HL-60/S4 (cell line): ENCODE results near the gene NPR2.

Experiments
- in situ Hi-C: fragments of 300-500 bp; cut with MboI; formaldehyde crosslinking; loops from 2 replicates; pipeline ENCODE4 v1.14.3; 2022; ENCODE audit warnings: low sequenced_read_pairs

NPR2 gene

DNA sequence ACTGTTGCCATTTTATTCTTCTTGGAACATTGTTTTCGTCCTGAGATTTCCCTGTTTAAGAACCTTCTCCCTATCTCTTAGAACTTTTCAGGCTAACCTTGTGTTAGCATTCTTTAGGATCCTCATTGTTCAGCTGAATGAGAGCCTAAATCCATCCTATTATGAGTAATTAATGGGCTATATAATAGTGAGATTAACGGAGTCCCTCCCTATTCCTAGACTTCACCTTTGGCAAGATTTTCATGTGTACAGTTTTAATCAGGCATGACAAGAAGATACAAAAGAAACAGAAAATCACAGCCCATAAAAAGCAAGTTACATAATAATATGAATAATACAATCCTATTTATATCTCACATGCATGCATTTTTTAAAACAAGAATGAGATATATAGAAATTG lies 28.2 kb upstream of the NPR2 start:
- in situ Hi-C loops = no loop called here

DNA sequence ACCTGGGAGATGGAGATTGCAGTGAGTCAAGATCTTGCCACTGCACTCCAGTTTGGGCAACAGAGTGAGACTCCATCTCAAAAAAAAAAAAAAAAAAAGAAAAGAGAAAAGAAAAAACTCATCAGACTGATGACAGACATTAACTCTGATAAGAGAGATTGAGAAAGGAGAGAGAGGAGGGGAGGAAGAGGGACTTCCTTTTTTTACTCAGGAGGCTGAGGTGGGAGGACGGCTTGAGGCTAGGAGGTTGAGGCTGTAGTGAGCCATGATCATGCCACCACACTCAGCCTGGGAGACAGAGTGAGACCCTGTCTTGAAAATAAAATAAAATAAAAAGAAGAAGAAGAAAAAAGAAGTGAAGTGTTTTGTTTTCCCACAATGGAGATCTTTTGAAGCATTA lies 27.6 kb upstream of the NPR2 start:
- in situ Hi-C loops = no loop called here

DNA sequence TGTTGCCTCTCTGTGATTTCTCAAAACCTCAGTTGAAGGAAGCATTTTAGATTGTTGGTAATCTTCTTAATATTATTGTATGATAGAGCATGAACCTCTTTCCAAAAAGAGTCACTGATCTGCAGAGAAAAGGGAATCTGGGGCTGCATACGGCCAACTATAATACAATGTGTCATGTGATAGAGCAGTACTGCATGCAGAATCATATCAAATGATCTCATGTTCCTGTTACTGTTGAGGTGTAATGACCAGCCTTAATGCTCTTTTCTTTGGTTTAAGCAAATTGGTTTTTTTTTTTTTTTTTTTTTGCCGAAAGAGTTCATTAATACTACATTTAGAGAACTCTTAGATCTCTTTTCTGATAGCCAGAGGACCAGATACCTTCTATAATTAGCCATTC lies 24.4 kb upstream of the NPR2 start:
- in situ Hi-C loops = no loop called here

DNA sequence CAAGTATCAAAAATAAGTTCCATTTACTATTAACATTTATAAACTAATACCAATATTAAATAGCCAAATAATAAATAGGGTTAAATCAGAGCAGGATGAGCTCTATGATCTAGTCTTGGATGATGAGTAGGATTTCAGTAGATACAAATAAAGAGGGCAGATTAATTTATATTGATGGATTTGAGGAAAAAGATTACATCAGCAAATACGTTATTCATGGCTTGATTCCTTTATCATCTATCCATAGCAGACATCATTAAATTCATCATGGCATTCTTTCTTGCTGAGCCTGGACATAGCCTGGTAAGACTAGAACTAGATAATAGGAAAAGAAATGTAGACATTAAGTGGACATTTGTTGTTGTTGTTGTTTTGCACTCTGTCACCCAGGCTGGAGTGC lies 23.9 kb upstream of the NPR2 start:
- in situ Hi-C loops = no loop called here

DNA sequence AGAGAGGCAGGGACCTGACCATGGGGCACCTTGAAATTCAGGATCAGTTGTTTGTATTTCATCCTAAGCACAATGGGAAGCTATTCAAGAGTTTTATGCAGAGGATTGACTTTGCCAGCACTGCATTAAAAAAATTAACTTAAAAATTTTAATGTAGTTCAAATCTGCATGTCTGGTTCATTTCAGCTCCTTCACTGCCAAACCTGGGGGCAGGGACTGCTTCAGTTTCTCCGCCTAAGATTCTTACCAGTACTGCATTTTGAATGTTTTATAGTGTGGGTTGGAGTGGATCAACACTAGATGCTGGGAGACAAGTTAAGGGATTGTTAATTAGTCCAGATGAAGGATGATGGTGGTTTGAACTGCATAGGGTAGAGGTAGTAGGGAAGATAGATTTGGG lies 21.6 kb upstream of the NPR2 start:
- in situ Hi-C loops = no loop called here

DNA sequence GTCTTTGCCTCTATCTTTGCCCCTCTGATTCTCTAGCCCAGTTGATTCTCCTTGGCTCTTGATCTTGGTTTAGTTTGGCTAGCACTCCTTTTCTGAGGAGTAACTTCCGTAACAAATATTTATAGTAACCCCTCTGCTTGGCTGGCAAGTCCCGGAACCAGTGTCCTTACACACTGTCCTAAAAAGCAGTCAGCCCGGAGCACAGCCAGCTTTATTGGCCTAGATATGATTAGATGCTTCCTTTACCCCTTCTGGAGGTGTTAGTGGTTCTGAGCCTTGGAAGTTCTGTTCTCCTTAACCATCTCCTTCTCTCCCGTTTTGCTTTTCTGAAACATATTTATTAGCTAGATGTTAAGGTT lies 20.3 kb upstream of the NPR2 start:
- in situ Hi-C loops = no loop called here

DNA sequence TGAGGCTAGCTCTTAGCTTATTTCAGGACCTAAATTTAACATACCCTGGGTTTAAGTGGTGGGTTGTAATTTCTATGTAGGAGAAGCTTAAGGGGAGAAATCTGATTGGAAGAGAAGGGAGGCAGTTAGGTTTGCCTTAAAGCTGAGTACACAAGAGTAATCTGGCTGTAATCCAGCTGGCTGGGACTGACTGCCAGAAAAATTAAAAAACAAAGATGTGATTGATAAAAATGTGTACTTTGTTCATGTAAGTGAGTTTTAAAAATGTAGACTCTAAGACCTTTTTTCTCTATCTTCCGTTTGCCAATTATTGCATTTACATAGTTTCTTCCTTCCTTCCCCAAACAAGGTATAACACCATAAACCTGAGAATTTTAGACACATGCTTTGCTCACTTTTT lies 19.9 kb upstream of the NPR2 start:
- in situ Hi-C loops = no loop called here

DNA sequence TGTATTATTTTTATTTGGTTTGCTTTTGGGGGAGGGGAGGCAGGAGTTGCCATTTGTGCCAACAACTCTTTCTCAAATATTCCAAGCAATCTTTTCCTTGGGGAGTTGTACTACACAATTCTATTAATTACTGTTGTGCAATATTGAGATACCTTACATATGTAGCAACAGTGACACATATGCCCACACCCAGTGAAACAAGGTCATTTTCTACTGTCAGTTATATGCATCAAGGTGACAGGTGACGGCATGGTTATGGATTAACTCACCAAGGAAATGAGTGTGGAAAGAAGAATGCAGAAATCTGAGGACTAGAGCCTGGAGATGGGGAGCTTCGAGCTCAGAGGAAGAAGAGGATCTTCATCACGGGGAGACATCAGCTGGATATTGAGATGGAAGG lies 19.4 kb upstream of the NPR2 start:
- in situ Hi-C loops = no loop called here

DNA sequence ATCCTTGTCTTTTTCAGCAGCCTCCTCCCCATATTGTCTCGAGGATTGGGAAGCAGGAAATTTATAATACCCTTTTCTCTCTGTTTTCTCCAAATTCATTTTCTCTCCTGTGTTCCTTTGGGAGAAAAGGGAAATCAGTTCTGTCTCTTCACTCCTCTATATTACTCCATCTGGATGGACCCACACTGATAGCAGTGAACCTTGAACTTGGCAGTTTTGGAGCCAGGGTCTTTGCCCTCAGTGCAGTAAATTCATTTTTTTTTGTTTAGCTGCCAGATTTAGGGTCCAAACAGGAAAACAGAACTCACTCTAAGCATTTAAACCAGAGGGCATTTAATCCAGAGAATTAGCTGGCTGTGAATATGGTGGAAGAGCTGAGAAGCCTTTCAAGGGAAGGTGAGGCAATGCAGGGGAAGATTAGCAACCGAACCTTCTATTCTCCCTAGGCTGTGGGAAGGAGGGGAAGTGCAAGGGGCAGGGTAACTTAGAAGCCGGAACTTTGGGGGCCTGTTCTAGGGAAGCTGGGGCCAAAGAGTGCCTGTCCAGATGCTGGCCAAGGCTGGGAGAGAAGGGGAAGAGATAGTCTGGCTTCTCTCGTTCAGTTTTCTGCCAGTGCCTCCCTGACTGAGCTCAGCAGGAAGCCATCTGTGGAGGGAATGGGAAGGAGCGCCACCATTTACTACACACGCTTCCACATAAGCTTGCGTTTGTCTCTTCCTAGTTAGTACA lies 16.3 kb upstream of the NPR2 start:
- in situ Hi-C loops = loop anchor here (25.0 kb wide), 1 partner anchor 112 kb away; no protein-coding TSS in a partner anchor

DNA sequence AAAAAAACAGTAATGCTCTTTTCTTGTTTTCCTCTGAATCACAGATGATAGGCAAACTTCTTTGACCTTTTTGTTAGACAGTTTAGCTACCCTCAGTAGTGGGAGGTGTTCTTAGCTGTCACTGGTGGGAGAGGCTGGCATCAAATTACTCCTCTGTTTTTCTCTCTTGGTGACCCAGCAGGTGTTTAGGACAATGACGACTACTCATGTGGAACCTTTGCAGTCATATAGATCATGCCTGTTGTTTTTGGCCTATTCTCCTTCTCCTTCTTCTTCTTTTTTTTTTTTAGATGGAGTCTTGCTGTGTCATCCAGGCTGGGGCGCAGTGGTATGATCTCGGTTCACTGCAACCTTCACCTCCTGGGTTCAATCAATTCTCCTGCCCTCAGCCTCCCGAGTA lies 15.4 kb upstream of the NPR2 start:
- in situ Hi-C loops = loop anchor here (25.0 kb wide), 1 partner anchor 111 kb away; no protein-coding TSS in a partner anchor

DNA sequence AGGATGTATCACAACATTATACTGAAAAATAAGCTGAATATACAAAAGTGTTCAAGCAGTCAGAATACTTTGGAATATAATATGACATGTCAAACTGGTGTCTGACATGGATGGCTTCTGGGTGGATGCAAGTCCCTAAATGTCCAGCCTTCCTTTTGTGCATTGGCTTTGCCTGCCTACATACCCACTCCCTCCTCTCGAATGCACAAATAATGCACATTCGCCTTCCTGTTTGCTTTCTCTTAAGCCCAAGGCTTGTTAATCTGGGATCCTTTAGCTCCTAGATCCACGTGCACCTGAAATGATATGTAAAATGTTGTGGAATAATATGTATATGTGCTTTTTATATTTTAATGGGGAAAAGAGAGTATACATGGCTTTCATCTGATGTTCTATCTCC lies 12.9 kb upstream of the NPR2 start:
- in situ Hi-C loops = loop anchor here (25.0 kb wide), 1 partner anchor 109 kb away; no protein-coding TSS in a partner anchor

DNA sequence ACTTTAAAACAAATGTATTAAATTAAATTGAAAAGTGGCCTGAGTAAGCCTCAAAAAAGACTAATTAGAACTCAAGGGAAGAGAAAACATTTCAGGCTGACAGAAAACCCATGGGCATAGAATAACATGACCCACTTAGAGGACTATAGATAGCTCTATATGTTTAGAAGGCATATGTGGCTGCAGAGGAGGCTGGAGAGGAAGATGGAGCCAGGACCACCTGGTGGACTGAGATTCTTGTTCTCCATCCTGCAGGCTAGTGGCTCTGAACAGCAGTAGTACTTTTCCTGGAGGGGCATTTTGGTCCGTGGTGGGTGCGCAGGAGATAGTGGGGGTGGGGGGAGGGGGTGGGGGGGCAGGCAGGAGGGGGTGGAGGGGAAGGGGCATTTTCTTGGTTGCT lies 10.3 kb upstream of the NPR2 start:
- in situ Hi-C loops = loop anchor here (25.0 kb wide), 1 partner anchor 106 kb away; no protein-coding TSS in a partner anchor

DNA sequence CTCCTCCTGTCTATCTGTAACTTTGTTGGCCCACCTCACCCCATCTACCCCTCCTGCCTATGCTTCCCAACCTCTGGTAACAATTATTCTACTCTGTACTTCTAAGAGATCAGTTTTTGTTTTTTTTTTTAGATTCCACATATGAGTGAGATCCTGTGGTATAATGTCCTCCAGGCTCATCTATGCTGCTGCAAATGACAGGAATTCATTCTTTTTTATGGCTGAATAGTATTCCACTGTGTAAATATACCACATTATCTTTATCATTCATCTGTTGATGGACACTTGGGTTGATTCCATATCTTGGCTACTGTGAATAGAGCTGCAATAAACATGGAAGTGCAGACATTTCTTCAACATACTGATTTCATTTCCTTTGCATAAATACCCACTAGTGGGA lies 8.0 kb upstream of the NPR2 start:
- in situ Hi-C loops = loop anchor here (25.0 kb wide), 1 partner anchor 104 kb away; no protein-coding TSS in a partner anchor

DNA sequence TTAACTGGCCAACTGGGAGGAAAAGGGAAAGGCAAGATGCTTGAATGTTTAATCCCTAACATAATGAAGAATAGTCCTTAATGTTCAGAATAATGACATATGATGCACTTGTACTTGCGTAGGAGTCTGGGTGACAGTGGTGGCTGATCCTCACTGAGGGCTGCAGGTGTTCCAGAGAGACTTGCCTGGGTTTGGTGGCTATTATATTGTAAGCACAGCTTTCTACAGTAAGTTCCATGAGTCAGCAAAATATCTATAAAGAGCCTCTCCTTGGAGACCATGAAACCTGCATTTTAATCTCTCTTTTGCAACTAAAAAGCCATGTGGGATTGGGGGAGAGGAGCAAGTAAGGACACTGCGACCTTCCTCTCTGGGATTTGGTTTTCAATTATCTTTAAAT lies 1.9 kb upstream of the NPR2 start:
- in situ Hi-C loops = loop anchor here (25.0 kb wide), 1 partner anchor 98 kb away; no protein-coding TSS in a partner anchor

DNA sequence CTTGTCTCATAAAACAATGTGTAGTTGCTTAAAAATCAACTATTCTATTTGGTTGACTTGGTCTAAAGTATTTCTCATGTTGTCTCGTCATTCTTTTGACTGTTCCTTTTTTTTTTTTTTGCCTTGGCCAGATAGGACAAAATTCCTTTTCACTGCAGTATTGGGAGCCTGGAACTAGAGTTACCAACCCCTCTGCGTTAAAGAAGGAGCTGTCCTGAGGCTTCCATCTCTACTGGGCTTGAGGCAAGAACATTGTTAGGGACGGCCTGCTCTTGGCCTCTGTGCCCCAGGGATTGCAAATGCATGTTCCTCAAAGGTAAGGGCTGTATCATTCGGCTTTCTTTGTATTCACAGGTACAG lies 1.4 kb upstream of the NPR2 start:
- in situ Hi-C loops = loop anchor here (25.0 kb wide), 1 partner anchor 97 kb away; no protein-coding TSS in a partner anchor

DNA sequence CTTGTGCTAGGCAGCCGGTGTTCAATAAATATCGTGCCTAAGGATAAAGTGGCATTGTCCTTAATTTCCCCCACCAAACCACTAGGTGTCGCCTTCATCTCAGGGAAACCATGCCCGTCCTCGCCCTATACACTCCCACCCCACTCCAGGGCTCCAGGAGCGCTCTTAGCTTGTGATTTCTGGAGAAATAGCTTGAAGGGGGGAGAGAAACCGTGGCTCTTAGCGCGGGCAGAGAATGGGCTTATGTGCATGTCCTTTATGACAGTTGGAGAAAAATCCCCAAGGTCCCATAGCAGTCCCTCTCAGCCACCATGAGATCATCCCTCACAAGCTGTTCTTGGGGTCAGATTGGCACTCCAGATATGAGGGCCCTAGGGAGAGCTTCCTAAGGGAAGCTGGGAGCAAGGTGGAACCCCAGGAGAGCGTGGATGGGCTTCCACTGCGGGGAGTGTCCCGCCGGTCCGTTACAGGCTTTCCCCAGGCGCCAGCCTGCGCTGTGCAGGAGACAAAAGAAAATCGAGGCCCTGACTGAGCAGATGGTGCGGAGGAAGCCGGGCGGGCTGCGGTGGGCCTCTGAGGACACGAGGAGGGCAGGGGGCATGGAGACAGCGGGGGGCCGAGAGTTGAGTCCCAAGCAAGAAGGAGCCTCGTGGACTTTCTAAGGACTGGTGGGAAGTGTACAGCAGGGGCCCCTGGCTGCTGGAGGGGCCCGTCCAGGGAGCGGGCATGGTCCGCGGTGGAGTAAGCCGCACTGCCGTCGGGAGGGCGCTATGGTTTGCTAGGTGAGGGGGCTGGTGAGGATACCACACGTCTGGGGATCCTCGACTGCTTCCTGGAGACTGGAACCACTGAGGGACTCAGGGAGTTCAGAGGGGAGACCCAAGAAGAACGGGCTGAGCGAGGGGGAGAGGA lies 750 bp upstream of the NPR2 start:
- in situ Hi-C loops = loop anchor here (25.0 kb wide), 1 partner anchor 97 kb away; no protein-coding TSS in a partner anchor

DNA sequence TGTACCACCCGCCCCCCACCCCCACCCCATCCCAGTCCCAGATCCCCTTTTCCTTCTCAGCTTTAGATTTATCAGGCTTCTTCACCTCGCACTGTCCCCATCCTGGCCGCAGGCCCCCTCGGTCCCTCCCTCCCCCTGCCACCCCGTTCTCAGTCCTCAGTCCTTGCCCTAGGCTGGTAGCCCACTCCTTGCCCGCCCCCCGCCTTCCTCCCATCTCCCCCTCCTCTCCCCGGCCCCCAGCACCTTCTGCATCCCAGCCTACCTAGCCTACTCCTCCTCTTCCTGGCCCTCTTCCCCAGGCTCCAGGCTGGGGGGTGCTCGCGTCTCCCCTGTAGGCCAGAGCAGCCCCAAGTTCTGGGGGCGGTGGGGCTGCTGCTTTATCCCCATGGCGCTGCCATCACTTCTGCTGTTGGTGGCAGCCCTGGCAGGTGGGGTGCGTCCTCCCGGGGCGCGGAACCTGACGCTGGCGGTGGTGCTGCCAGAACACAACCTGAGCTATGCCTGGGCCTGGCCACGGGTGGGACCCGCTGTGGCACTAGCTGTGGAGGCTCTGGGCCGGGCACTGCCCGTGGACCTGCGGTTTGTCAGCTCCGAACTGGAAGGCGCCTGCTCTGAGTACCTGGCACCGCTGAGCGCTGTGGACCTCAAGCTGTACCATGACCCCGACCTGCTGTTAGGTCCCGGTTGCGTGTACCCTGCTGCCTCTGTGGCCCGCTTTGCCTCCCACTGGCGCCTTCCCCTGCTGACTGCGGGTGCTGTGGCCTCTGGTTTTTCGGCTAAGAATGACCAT lies 828 bp downstream of the NPR2 start:
- in situ Hi-C loops = loop anchor here (25.0 kb wide), 1 partner anchor 95 kb away; no protein-coding TSS in a partner anchor

DNA sequence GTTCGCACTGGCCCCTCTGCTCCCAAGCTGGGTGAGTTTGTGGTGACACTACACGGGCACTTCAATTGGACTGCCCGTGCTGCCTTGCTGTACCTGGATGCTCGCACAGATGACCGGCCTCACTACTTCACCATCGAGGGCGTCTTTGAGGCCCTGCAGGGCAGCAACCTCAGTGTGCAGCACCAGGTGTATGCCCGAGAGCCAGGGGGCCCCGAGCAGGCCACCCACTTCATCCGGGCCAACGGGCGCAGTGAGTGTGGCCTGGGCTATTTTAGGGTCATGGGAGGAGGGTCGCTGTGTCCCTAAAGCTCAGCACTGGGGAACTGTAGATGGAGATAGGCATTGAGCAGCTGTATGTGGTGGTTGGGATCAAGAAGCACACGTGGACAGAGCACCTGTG lies 1.4 kb downstream of the NPR2 start:
- in situ Hi-C loops = loop anchor here (25.0 kb wide), 1 partner anchor 94 kb away; no protein-coding TSS in a partner anchor

DNA sequence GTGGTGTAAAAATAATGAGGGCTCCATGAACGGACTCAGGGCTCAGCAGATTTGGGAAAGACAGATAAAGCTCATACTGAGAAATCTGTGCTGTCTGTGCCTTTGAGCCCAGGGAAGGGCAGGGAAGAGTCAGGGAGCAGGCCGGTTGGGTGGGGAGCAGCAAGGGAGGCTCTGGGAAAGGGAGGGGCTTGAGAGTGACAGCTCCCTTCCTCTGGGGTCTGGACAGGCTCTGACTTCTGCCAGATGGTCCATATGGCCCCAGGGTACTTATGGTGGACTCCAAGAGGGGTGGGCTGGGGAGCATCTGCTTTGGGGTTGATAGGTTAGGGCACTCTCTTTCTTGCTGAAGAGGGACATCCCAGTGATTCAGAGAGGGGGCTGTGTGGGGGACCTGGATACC lies 2.1 kb downstream of the NPR2 start:
- in situ Hi-C loops = loop anchor here (25.0 kb wide), 1 partner anchor 94 kb away; no protein-coding TSS in a partner anchor

DNA sequence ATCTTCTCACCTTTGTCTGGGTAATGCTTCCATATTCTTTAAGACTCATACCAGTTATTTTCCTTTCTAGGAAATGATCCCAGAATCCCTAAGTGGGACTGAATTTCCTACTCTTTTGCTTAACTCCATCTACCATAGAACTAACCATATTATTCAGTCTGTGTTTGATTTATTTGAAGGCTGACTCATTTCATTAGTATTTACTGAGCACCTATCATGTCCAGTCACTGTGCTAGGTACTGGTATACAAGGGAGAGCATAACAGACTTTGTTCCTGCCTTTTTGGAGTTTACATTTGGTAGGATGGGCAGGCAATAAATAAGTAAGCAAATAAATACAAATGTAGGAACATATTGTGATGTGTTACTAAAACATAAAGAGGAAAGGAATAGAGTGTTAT lies 4.3 kb downstream of the NPR2 start:
- in situ Hi-C loops = loop anchor here (25.0 kb wide), 1 partner anchor 92 kb away; no protein-coding TSS in a partner anchor
